ENCODE measurements around the gene SFXN3. TPM values are rescaled to one million over a fixed set of nuclear protein-coding genes. Genes with fewer than 3 reads are reported as not detected.
A peak's percentile ranks its signal among the peaks of the same experiment; 100 is the strongest.

The SFXN3 gene
- total and polyA plus RNA-seq, 2 of the 8 experiments (the other 6 are each of a cell fraction or from before 2014, with no cell fraction given), result 2.6 to 2.8 TPM

DNA sequence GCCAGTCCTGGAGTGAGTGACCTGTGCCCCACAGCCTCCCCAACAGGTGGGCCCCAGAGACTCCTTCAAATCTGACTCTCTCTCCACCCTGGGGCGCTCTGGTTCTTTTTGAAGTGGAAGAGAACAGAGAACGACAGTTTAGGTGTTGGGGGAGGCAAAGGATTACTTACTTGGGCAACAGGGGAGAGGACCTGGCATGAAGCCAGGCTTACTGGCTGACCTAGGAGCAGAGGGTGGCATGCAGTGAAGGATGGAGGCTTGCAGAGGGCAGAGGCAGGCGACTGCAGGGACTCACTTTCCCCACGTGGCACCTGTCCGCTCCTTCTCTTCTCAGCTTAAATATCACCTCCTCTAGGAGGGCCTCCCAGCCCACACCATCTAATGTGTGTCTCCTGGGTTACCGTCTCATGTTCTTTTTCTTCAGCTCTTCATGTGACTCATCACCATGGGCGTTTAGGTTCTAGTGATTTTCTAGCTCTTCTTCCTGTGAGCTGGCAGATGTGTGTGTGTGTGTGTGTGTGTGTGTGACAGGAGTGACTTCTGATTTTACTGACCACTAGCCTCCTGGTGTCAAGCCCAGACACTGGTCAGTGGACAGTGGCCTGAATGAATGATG, 16.0 kb upstream of the SFXN3 start:
- H2AK5ac ChIP-seq (ENCODE audit: low read depth, low read length), result no peak overlapping the region
- H3K36me3 ChIP-seq (ENCODE audit: control insufficient read depth in 2 of 4, insufficient read depth in 4 of 4, low read length in 3 of 4), result no peaks in the 10 kb centered on the region
- H3K27ac ChIP-seq (ENCODE audit: low read depth, low read length), result no peak overlapping the region
- no peak overlapping the region for H2AFZ ChIP-seq (ENCODE audit: low read length)
- no peak overlapping the region for H3K14ac ChIP-seq (ENCODE audit: insufficient read length)
- peak overlapping the region; percentile 75; the same call in 1 of the 2 replicates for H2BK12ac ChIP-seq (ENCODE audit: low read depth, low read length)
- H3K23me2 ChIP-seq (ENCODE audit: low read depth, low read length), result peaks cover 11% of the 10 kb centered on the region; the same call in 1 of the 2 replicates
- H4K91ac ChIP-seq (replicated peaks; ENCODE audit: insufficient read length, low read length), result no peak overlapping the region
- H4K5ac ChIP-seq (ENCODE audit: insufficient read length, low read depth, low read length), result no peak overlapping the region
- no peaks in the 10 kb centered on the region for H3K79me2 ChIP-seq (ENCODE audit: control insufficient read depth in 1 of 2, insufficient read depth in 2 of 2, low read length in 2 of 2)
- H3K79me1 ChIP-seq (ENCODE audit: low read depth, low read length), result no peaks in the 10 kb centered on the region
- ChIA-PET CTCF (ENCODE audit: partially characterized antibody) (interaction anchor here (0.5 to 7.2 kb wide), 59 partner anchors 12 to 1692 kb away, joined by 3 to 464 read pairs (median 5); partner anchors contain the start of genes KAZALD1, LZTS2, MRPL43 and PDZD7), POLR2A (ENCODE audit: partially characterized antibody) (interaction anchor here (1.0 to 6.5 kb wide), 7 partner anchors 11 to 81 kb away, joined by 3 to 81 read pairs (median 7); partner anchors contain the start of genes LZTS2, MRPL43 and TWNK)
- no peak overlapping the region for H3K4ac ChIP-seq (replicated peaks; ENCODE audit: insufficient read length, low read depth, low read length)
- TF ChIP-seq MAX (IDR thresholded peaks at IDR 0.05) (no peak), CHD2 (IDR thresholded peaks at IDR 0.05; ENCODE audit: low read length) (no peak), EGR1 (IDR thresholded peaks at IDR 0.05; ENCODE audit: borderline replicate concordance, low read depth, low read length) (no peak), CEBPB (IDR thresholded peaks at IDR 0.05; ENCODE audit: low read depth, low read length) (no peak), GABPA (IDR thresholded peaks at IDR 0.05; ENCODE audit: borderline replicate concordance, insufficient read depth, low read length) (no peak), BACH1 (IDR thresholded peaks at IDR 0.05; ENCODE audit: low read length) (no peak), FOSL1 (IDR thresholded peaks at IDR 0.05; ENCODE audit: insufficient read depth, low read depth, low read length) (no peak)
- H3K27me3 ChIP-seq (replicated peaks in 1 of 4; ENCODE audit: control insufficient read depth in 3 of 4, extremely low read depth in 1 of 4, insufficient read depth in 3 of 4, low read length in 3 of 4), result peaks cover 14 to 40% (median 31%) of the 10 kb centered on the region in 4 experiments
- no peak overlapping the region for H2BK5ac ChIP-seq (ENCODE audit: low read depth, low read length)
- WGBS, 2 experiments (ENCODE audit: extremely low coverage in 1 of 2, insufficient coverage in 1 of 2, insufficient read length in 1 of 2, insufficient replicate concordance in 2 of 2, low coverage in 1 of 2, low lambda C conversion rate in 2 of 2, missing lambda C conversion rate in 1 of 2), result 46% methylated on average over 7 of the region's 7 CpGs; no CpG with 5 or more reads in 1 of the 2 experiments
- H2BK15ac ChIP-seq (ENCODE audit: low read length), result no peak overlapping the region
- no peak overlapping the region for H2BK20ac ChIP-seq (ENCODE audit: low read length)
- no peak overlapping the region for H3K18ac ChIP-seq (ENCODE audit: extremely low read depth, low read length)
- H3K4me2 ChIP-seq (ENCODE audit: insufficient read depth in 1 of 2, low read depth in 2 of 2, low read length in 2 of 2), result no peak overlapping the region
- no peak overlapping the region for H3K23ac ChIP-seq (ENCODE audit: insufficient read length)
- no peaks in the 10 kb centered on the region for H4K20me1 ChIP-seq (replicated peaks in 1 of 2; ENCODE audit: control insufficient read depth in 1 of 2, insufficient read depth in 2 of 2, low read length in 2 of 2)
- H3K9ac ChIP-seq (replicated peaks in 1 of 4; ENCODE audit: extremely low read depth in 1 of 4, low read depth in 3 of 4, low read length in 3 of 4), result no peak overlapping the region
- no peak overlapping the region; the same call in 1 of the 2 replicates for H4K8ac ChIP-seq (ENCODE audit: extremely low read depth, insufficient read depth, low read length)
- H3K4me3 ChIP-seq (ENCODE audit: extremely low read depth in 1 of 4, insufficient read depth in 2 of 4, low read depth in 3 of 4, low read length in 4 of 4), result no peak overlapping the region
- H3K56ac ChIP-seq (replicated peaks; ENCODE audit: insufficient read length, low read depth, low read length), result no peak overlapping the region
- peaks cover 0 to 18% (median 11%) of the 10 kb centered on the region in 4 experiments; a peak in 5 of 7 replicates for H3K4me1 ChIP-seq (replicated peaks in 1 of 4; ENCODE audit: control insufficient read depth in 3 of 4, insufficient read depth in 4 of 4, low read length in 3 of 4)
- DNase-seq (ENCODE audit: low read depth in 1 of 2, low spot score in 2 of 2) (no peak), FAIRE-seq (no peak)
- H3K9me3 ChIP-seq (ENCODE audit: insufficient read depth in 2 of 2, low read depth in 1 of 2, low read length in 1 of 2), result no peaks in the 10 kb centered on the region
- H2BK120ac ChIP-seq (replicated peaks; ENCODE audit: low read depth, low read length), result no peak overlapping the region

All from H1 (cell line).